ENCODE measurements around the gene KNDC1. TPM values are rescaled to one million over a fixed set of nuclear protein-coding genes. Genes with fewer than 3 reads are reported as not detected.

KNDC1 gene
- total RNA-seq, 2 donors from 2014 or later = 0.19 to 0.26 TPM

DNA sequence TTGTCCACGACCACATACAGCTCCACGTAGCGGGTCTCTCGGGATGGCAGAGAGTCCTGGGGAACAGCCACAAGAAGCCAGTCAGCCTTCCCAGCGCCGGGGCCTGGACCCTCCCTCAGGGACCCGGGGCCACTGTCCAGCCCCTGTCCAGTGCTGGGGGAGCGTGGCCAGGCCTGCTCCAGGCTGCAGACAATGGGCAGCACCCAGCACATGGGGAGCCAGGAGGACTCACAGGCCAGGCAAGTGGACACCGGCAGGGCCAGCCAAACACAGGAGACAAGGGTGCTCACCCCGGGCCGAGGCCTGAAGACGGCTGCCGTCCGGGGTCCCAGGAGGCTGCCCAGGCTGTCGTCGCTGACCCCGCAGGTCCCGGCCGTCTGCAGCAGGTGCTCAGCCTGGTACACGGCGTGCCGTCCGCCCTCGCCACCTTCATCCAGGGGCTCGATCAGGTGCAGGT is 113.0 kb downstream of the KNDC1 start:
- Mint-ChIP-seq H3K36me3 (ENCODE audit: low read depth) (peaks cover 56% of the 10 kb centered on the region), H3K27ac (no peak overlapping the region), H3K4me1 (peaks cover under 1% of the 10 kb centered on the region), H3K4me3 (no peak overlapping the region), H3K9me3 (no peaks in the 10 kb centered on the region), H3K27me3 (no peaks in the 10 kb centered on the region)
- no peak for ATAC-seq (replicated peaks)

DNA sequence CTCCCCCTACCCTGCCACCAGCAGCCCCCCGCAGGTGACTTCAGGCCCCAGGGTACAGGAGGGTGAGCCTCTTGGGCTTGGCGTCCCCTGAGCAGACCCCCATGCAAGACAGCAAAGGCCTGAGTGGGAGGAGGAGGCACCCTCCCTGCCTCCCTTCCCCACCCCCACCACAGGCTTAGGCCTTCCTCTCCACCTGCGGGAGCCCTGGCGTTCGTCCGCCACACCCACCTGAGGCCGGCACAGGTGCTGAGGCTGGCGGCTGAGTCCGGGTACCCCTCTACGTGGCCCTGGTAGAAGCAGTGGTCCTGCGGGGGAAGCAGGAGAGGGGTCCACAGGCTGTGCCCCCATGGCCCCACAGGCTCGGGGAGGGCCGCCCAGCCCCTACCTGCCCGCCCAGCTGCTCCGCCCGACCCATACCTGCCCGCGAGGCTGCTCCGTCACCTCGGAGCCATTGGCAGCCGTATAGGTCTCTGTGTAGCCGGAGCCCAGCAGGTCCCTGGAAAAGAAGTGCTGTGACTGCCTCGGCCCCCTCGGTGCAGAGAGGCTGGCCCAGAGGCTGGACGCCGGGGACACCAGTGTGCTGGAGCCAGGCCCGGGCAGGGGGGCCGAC is 113.6 kb downstream of the KNDC1 start:
- no peak overlapping the region for H3K4me3 Mint-ChIP-seq
- H3K9me3 Mint-ChIP-seq = no peaks in the 10 kb centered on the region
- ATAC-seq (replicated peaks) = no peak
- H3K4me1 Mint-ChIP-seq = peaks cover 7% of the 10 kb centered on the region
- no peaks in the 10 kb centered on the region for H3K27me3 Mint-ChIP-seq
- H3K27ac Mint-ChIP-seq = no peak overlapping the region
- H3K36me3 Mint-ChIP-seq (ENCODE audit: low read depth) = peaks cover 61% of the 10 kb centered on the region

DNA sequence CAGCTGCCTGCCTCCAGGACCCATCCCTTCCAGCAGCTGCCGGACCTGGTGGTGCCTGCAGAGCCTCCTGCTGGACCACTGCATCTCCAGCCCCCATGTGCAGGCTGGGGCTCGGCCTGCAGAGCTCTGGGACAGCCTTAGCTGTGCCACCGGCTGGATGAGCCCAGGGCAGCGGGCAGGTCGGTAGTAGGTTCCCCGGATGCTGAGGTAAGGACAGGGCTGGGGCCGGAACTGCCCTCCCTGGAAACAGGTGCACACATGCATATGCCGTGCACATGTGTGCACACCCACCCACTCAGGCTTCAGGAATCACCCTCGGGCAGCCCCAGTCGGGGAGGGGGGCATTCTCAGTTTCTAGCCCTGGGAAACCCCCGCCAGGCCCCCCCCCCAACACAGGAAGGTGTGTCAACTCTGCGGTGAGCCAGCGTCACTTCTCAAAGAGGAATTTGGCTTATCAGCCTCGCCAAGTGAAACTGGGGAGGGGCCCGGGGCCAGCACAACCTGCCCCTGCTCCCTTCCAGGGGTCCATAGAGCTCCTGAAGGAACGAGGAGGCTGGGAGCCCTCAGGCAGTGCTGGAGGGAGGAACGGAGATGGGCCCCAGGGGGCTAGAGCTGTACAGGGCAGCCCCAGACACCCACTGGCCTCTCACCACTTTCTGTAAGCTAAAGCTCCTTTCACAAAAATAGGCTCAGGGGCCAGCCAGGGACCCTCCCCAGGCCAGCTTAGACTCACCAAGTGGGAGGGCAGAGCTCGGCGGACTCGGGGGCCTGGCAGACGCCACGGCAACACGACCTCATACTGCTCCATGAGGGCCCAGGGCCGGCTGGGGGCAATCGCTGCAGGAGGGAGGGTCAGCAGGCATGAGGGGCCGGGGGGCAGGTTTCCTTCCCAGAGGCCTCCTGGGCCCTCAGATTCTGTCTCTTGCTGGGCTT is 115.0 kb downstream of the KNDC1 start:
- Mint-ChIP-seq H3K9me3 (no peaks in the 10 kb centered on the region), H3K36me3 (ENCODE audit: low read depth) (peaks cover 60% of the 10 kb centered on the region), H3K27me3 (no peaks in the 10 kb centered on the region), H3K27ac (peak overlapping the region; percentile 91), H3K4me3 (peak overlapping the region; percentile 90), H3K4me1 (peaks cover 9% of the 10 kb centered on the region)
- peak; percentile 65 for ATAC-seq (replicated peaks)

DNA sequence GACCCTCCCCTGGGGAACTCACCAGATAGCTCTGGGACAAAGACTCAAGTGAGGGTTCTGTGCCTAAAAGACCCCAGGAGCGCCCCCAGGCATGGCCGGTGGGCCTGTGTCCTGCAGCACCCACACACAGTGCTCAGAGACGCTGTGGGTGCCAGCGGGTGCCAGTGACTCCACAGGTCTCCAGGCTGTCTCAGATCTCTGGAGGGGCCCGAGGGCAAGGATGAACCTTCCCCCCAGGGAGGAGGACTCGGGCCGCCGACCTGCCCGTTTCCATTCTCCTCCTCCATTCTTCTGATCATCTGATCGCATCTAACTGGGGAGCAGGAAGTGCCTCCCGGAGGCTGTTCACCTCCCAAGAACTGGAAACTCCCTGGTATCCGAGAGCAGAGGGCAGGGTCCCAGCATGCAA is 115.7 kb downstream of the KNDC1 start:
- ATAC-seq (replicated peaks) = peak; percentile 27
- peaks cover 9% of the 10 kb centered on the region for H3K4me1 Mint-ChIP-seq
- no peaks in the 10 kb centered on the region for H3K9me3 Mint-ChIP-seq
- H3K4me3 Mint-ChIP-seq = peak overlapping the region; percentile 90
- no peaks in the 10 kb centered on the region for H3K27me3 Mint-ChIP-seq
- peaks cover 53% of the 10 kb centered on the region for H3K36me3 Mint-ChIP-seq (ENCODE audit: low read depth)
- peak overlapping the region; percentile 91 for H3K27ac Mint-ChIP-seq

Other genes starting within 250 kb of the KNDC1 start
- gene CFAP46, start 217.6 kb upstream of the KNDC1 start, total RNA-seq = not detected
- not detected for gene ADGRA1, start 72.3 kb upstream of the KNDC1 start, total RNA-seq
- not detected for gene UTF1, start 70.0 kb downstream of the KNDC1 start, total RNA-seq
- under 1 TPM in 1 of 2 donors, not detected in 1; 0.21 TPM for gene VENTX, start 77.6 kb downstream of the KNDC1 start, total RNA-seq
- 100 to 1,000 TPM in 1 of 2 donors, 10 to 100 TPM in 1; 83.7 to 336 TPM for gene ADAM8, start 116.6 kb downstream of the KNDC1 start, total RNA-seq
- gene TUBGCP2, start 148.7 kb downstream of the KNDC1 start, total RNA-seq = 10 to 100 TPM; 47.8 to 55.8 TPM
- gene ZNF511, start 148.7 kb downstream of the KNDC1 start, total RNA-seq = 10 to 100 TPM; 52.8 to 74.2 TPM
- gene CALY, start 176.7 kb downstream of the KNDC1 start, total RNA-seq = not detected
- not detected for gene PRAP1, start 187.2 kb downstream of the KNDC1 start, total RNA-seq
- gene FUOM, start 197.8 kb downstream of the KNDC1 start, total RNA-seq = 10 to 100 TPM; 13.8 to 21.9 TPM
- gene ECHS1, start 213.1 kb downstream of the KNDC1 start, total RNA-seq = 10 to 100 TPM; 61.3 to 73.8 TPM
- gene PAOX, start 219.0 kb downstream of the KNDC1 start, total RNA-seq = 1 to 10 TPM; 3.0 to 9.2 TPM
- 10 to 100 TPM; 38.9 to 58.8 TPM for gene MTG1, start 233.9 kb downstream of the KNDC1 start, total RNA-seq

Measured in activated T-helper 17 cell treated with anti-CD3 and anti-CD28 coated beads, Interleukin-2, amount 50 U/mL, for 72 hours (primary cell).